22Rv1 (cell line): ENCODE results near the gene MFAP4.

Experiments used
- H3K27ac ChIP-seq: fragments of 450-650 bp; 2 replicates; pipeline ENCODE4 v1.5.1; 2017
- ZFX ChIP-seq: fragments of 450-650 bp; IDR thresholded peaks from 2 replicates; pipeline ENCODE4 v1.6.1; 2017; ENCODE audit warnings: antibody characterized with exemption, borderline replicate concordance
- TF ChIP-seq, protein P1 (sequence below): fragments of 450-650 bp; IDR thresholded peaks from 2 replicates; pipeline ENCODE4 v1.5.1; 2017; ENCODE audit warnings: mild to moderate bottlenecking

Gene MFAP4

DNA sequence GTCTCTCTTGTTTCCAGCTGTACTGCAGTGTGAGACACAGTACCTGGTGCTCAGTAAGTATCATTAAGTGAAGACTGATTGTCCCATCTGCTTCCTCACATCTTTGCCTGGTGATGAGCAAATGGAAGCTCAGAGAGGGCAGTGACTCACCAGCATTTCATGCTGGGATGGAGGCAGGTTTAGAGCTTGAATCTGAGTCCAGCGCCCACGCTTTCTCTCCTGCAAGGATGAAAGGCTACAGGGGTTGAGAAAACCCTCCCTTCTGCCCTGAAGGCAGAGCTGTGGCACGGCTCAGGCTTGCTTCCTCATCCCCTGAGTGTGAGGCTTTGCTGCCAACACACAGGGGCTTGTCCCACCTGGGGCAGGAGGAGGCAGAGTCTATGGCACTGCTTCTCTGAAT is 22.5 kb upstream of the MFAP4 start:
- no peak overlapping the region for H3K27ac ChIP-seq
- TF ChIP-seq, protein P1, sequence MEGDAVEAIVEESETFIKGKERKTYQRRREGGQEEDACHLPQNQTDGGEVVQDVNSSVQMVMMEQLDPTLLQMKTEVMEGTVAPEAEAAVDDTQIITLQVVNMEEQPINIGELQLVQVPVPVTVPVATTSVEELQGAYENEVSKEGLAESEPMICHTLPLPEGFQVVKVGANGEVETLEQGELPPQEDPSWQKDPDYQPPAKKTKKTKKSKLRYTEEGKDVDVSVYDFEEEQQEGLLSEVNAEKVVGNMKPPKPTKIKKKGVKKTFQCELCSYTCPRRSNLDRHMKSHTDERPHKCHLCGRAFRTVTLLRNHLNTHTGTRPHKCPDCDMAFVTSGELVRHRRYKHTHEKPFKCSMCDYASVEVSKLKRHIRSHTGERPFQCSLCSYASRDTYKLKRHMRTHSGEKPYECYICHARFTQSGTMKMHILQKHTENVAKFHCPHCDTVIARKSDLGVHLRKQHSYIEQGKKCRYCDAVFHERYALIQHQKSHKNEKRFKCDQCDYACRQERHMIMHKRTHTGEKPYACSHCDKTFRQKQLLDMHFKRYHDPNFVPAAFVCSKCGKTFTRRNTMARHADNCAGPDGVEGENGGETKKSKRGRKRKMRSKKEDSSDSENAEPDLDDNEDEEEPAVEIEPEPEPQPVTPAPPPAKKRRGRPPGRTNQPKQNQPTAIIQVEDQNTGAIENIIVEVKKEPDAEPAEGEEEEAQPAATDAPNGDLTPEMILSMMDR = no peak
- TF ChIP-seq ZFX = no peak

DNA sequence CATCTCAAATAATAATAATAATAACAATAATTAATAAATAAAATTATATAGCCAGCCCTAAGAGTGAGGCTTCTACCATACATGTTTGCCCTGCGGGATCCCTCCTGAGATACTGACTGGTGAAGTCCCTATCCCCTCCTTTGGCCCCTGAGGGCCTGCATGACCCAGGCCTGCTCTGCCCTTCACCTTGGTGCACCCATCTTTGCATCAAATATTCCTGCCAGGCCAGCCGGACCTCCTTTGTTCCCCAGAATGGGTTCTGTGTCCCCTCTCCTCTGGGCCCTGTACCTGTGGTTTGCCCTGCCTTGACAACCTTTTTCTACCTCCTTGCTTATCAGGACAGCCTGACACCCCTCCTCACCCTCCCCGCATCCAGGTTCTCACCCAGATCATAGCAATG is 22.1 kb upstream of the MFAP4 start:
- TF ChIP-seq, protein P1 = no peak
- no peak for TF ChIP-seq ZFX
- no peak overlapping the region for H3K27ac ChIP-seq

DNA sequence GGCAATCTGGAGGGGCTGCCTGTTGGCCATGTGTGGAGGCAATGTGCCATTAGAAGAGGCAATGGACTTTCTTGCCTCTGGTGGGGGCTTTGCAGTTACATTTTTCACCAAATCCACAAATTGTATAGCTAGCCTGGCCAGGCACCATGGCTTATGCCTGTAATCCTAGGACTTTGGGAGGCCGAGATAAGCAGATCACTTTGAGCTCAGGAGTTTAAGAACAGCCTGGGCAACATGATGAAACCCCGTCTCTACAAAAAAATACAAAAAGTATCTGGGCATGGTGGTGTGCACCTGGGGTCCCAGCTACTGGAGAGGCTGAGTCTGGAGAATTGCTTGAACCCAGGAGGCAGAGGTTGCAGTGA is 21.3 kb upstream of the MFAP4 start:
- no peak for TF ChIP-seq ZFX
- TF ChIP-seq, protein P1 = no peak
- H3K27ac ChIP-seq = no peak overlapping the region

DNA sequence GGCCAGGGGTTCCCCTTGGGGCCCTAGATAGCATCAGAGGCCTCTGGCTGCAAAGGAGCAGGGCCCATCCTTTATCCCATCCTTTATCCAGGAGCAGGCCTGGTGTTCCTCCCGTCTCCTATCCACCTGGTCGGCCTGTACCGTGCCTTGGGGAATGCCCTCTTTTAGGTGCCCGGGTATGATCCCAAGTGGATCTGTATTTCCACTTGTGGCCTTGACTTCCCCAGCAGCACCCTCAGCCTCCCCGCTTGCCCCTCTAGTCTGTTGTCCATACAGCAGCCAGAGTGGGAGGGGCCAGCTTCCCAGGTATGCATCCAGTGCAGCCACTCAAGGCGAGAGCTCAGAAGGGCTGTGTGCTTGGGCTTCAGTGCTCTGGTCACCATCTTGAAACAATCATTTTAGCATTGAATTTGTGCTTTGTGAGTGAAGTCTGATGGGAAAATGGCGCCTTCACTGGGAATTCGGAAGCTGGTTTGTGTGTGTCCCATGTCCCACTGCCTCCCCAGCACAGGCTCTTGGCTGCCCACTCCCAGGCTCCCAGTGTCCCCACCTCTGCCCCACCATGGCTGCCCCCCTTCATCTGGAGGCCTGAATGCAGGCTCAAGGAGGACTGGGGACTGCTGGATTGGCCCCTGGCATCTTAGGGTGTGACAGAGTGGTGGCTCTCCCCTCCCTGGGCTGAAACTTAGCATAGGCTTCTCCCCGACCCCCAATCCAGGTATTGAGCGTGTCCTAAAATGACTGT is 20.8 kb upstream of the MFAP4 start:
- TF ChIP-seq ZFX = no peak
- TF ChIP-seq, protein P1 = no peak
- H3K27ac ChIP-seq = no peak overlapping the region

DNA sequence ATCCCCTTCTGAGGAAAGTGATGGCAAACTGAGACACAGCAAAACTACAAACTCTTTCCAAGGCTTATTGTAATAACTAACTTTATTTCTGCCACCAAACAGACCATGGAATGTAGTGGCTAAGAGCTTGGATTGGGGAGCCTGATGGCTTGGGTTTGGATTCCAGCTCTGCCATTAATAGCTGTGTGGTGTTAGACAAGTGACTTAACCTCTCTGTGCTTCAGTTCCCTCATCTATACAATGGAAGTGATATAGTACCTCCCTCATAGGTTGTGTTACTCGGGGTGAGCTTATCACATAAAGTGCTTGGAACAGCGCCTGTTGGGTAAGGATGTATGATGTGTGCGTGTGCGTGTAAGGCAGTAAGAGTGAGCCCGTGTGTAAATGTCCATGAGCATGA is 18.1 kb upstream of the MFAP4 start:
- H3K27ac ChIP-seq = no peak overlapping the region
- no peak for TF ChIP-seq ZFX
- TF ChIP-seq, protein P1 = no peak

DNA sequence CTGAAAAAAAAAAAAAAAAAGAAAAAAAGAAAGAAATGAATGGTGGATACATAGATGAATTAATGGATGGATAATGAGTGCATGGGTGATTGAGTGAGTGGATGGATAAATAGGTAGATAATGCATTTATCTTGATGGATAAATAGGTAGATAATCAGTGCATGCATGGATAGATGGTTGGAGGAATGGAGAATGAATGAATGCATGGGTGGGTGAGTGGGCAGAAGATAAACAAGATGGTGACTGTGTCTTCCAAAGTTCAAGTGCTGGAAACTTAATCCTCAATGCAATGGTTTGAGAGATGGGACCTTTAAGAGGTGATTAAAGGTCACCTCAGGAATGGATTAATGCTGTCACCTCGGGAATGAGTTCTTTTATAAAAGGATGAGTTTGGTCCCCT is 17.3 kb upstream of the MFAP4 start:
- H3K27ac ChIP-seq = no peak overlapping the region
- TF ChIP-seq, protein P1 = no peak

DNA sequence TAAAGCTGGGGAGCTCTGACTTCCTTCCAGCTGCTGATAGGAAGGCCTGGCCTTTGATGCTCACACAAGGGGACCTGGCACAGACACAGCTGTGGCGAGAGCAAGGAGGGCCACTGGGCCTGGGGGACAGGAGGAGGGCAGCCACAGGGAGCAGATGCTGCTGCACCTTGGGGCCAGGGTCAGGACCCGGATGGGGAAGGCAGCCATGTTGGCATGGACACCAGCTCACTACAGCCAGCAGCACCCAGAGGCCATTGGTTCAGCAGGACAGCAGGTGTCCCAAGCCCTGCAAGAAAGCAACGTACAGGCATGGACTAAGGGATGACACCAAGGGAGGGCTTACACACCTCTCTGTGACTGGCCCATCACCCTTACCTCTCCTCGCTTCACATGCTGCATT is 16.0 kb upstream of the MFAP4 start:
- TF ChIP-seq, protein P1 = no peak
- TF ChIP-seq ZFX = no peak
- H3K27ac ChIP-seq = no peak overlapping the region
